HL-60 (cell line): ENCODE measurements around the gene SARS2.

Experiments
- CTCF ChIP-seq: IDR thresholded peaks from one replicate; pipeline ENCODE4 v1.5.1; 2011; ENCODE audit warnings: low read length, control low read depth, inconsistent platforms; ENCODE audit not compliant: insufficient read depth
- POLR2AphosphoS5 ChIP-seq: IDR thresholded peaks from 2 replicates; pipeline ENCODE4 v1.6.1; 2012; ENCODE audit warnings: low read depth
- REST ChIP-seq: IDR thresholded peaks from 2 replicates; pipeline ENCODE4 v1.6.1; 2012; ENCODE audit warnings: low read depth; ENCODE audit not compliant: insufficient replicate concordance
- SPI1 ChIP-seq: IDR thresholded peaks from 2 replicates; pipeline ENCODE4 v1.6.1; 2012; ENCODE audit warnings: low read depth, mild to moderate bottlenecking, borderline replicate concordance

- TF ChIP-seq CTCF (peak; percentile 67), POLR2AphosphoS5 (no peak), REST (no peak), SPI1 (no peak)
These were observed 60.5 kb downstream of the SARS2 start for GRCh38 chr19:38869836-38870607.
